Measurements from ENCODE around the gene IKZF4.
"Not testable (repeated sequence)": the region's sequence is repeated elsewhere in the genome, so short reads cannot be mapped to it uniquely, and the experiment has no call there.

The IKZF4 gene

DNA sequence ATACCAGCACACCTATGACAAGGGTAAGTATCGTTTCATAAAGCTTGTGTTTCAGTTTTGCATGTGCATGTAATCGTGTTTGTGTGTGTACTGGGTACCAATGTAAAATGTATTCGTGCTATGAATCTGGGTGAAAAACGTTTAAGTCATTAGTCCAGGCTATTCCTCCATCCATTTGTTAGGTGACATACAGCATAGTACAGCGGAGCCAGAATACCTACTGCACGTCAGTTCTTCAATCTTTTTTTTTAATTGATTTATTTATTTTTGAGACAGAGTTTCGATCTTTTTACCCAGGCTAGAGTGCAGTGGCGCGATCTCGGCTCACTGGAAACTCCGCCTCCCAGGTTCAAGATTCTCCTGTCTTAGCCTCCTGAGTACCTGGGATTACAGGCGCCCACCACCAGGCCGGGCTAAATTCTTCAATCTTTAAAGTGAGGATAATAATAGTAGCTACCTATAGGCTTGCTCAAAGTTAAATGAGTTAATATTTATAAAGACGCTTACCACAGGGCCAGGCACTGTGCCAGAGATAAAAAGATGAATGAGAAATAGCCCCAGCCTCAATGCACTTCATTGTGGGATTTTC, 20.2 kb downstream of the IKZF4 start:
- DNase-seq = peak; percentile 51

DNA sequence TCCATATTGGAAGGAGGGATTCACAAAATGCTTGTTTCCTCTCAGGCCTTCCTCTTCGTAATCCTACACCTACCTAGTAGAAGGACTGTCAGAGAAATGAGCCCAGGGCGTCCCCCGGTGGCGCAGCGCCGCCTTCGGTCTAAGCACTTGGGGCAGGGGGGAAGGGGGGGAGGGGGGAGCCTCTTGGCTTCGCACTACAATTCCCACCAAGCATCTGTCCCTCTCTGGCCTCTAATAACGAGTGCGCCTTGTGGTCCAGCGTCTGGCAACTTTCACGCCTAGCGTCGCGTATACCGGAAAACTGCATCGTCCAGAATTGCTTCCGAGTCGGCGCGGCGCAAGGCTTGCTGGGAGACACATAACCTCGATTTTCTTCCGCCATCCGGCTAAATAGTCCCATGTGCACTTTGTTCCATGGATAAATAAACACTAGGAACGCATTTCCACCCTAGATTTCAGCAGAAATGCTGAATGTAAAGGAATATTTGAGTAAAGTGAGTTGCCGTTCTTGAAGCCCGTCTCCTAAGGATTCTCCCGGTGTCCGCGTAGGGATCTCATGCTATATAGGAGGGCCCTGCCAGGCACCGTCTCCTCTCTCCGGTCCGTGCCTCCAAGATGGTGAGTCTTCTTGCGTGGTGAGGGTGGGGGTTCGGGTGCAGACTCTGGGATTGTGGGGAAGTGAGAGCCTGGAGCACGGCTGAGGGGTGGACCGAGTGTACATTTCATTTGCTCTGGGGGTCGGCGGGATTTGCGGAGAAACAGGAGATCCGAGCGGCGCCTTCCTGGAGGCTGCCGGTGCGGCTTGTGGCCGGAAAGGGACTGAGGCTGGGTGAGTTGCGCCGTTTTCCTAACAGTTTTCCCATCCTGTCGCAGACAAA, 20.9 kb downstream of the IKZF4 start, which contains the start of gene RPS26:
RPS26 (plus strand) TSS at position 367 of the 878 bp plus-strand sequence; CDS start at position 616, 249 bp downstream.
- DNase-seq = peak; percentile 100

DNA sequence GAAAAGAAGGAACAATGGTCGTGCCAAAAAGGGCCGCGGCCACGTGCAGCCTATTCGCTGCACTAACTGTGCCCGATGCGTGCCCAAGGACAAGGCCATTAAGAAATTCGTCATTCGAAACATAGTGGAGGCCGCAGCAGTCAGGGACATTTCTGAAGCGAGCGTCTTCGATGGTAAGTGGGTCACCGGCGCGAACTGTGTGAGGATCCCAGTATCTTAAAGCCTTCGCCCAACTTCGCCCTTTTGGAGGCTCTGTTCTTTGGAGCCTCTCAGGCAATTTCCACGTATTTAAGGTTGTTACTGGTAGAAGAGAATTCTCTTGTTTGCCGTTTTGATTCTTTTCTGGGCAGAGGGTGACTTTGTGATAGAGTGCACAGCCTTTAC, 21.6 kb downstream of the IKZF4 start:
- peak; percentile 32 for DNase-seq

DNA sequence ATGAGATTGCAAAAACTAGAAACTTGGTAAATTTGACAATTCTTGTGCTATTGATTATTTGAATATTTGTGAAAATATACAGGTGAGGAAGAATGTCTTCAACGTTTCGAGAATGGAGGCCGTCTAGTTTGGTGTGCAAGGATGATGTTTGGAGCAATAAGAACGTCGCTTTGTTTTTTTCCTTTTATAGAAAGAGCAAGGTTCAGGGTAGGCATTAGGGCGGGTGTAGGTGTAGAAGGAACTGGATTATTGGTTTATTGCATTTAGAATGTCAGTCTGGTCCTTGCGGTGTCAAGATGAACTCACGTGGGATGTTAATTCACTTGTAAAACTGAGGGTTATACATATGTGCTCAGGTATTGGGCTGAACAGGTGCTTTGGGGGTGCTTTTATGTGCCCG, 22.0 kb downstream of the IKZF4 start:
- DNase-seq = no peak

DNA sequence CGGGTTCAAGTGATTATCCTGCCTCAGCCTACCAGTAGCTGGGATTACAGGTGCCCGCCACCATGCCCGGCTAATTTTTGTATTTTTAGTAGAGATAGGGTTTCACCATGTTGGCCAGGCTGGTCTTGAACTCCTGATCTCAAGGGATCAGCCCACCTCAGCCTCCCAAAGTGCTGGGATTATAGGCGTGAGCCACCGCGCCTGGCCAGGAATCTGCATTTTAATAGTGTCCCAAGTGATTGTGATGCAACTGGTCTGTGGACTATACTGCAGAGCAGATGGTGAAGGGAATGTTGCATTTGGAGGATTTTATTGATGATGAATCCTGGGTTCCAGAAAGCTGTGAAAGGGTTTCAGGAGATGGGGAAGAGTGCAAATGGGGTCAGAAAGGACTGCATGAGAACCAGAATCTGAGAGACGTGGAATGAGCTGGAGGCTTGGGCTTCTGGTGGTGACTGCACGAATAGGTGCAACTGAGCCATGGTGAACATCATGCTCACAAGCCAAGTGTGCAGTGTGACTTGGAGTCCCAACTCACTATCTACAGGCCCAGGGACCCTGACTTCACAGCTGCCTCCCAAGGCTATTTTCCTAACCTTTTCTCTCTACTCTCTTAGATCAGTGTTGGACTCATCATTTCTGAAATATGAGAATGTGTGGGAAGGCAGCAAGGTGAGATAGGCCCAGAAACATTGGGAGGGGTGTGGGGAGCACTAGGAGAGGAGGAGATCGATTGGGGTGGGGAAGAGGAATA, 25.4 kb downstream of the IKZF4 start:
- no peak for DNase-seq

DNA sequence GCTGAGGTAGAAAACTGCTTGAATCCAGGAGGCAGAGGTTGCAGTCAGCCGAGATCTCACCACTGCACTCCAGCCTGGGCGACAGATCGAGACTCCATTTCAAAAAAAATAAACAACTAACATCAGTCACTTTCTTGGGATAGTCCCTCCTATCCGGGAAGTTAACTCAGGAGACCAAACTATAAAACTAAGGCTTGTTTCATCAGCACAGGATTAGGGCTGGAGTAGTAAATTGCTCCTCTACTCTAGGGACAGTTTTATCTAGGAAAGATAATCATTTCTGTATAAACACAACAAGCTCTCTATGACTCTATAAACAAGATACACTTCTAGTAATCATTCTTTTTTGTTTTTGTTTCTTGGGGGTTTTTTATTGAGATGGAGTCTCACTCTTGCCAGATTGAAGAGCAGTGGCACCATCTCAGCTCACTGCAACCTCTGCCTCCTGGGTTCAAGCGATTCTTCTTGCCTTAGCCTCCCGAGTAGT, 32.6 kb downstream of the IKZF4 start:
- DNase-seq = no peak

DNA sequence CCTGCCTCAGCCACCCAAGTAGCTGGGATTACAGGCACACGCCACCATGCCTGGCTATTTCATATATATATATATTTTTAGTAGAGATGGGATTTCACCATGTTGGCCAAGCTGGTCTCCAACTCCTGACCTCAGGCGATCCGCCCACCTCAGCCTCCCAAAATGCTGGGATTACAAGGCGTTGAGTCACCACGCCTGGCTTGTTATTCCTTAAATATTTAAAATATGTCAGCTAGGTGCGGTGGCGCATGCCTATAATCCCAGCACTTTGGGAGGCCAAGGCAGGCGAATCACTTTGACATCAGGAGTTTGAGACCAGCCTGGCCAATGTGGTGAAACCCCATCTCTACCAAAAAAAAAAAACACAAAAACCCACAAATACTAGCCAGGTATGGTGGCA, 39.1 kb downstream of the IKZF4 start:
- DNase-seq = not testable (repeated sequence)

DNA sequence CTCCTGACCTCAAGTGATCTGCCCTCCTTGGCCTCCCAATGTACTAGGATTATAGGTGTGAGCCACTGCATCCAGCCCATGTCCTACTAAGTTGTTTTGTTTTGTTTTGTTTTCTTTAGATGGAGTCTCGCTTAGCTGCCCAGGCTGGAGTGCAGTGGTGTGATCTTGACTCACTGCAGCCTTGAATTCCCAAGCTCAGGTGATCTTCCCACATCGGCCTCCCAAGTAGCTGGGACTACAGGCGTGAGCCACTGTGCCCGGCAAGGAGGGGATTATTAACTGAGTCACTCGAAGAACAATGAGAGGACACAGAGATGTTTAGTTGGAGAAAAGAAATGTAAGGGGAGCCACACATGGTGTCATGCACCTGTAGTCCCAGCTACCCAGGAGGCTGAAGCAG, 41.1 kb downstream of the IKZF4 start:
- DNase-seq = no peak

DNA sequence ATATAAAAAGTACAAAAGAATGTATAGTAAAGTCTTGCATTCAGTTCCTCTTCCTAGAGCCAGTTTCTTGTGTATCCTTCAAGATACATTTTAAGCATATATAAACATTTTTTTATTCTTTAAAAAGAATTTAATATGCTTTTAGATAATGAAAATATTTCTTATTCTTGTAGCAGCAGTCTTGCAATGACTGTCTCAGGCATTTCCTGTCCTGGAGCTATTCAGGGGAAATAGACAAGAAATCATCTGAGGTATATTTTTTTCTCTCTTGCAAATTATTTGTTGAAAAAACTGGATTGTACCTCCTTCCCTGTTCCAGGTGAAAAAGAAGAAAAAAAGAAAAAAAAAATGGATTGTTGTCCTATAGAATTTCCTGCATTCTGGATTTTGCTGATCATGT, 42.2 kb downstream of the IKZF4 start:
- no peak for DNase-seq

DNA sequence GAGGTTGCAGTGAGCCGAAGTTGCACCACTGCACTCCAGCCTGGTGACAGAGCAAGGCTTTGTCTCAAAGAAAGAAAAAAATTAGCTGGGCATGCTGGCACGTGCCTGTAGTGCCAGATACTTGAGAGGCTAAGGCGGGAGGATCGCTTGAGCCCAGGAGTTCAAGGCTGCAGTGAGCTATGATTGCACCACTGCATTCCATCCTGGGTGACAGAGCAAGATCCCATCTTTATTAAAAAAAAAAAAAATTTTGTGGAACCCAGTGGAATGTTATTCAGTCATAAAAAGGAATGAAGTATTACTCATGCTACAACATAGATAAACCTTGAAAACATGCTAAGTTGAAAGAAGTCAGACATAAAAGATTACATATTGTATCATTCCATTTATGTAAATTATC, 50.8 kb downstream of the IKZF4 start:
- no peak for DNase-seq

DNA sequence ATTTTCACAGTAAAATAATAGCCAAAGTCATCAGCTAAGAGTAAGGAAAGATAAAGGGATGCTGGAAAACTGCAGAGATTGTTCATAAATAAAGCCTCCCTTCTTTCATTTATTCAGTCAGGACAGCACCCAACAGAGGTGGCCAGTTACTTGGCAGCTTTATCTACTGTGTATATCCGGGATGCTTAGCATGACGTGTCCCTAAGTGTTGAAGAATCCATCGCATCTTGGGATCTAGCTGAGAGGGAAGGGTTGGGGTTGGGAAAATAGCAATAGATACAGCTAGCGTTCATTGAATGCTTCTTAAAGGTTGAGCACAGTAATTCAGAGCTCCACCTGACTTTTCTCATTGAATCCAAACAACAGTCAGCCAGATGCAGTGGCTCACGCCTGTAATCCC, 53.6 kb downstream of the IKZF4 start:
- DNase-seq = no peak

DNA sequence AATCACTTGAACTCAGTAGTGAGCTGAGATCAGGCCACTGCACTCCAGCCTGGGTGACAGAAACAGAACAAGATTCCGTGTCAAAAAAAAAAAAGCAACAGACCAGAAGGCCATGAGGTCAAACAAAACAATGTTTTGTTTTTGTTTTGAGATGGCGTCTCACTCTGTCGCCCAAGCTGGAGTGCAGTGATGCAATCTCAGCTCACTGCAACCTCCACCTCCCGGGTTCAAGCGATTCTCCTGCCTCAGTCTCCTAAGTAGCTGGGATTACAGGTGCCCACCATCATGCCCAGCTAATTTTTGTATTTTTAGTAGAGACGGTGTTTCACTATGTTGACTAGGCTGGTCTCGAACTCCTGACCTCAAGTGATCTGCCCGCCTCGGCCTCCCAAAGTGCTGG, 57.1 kb downstream of the IKZF4 start:
- not testable (repeated sequence) for DNase-seq

DNA sequence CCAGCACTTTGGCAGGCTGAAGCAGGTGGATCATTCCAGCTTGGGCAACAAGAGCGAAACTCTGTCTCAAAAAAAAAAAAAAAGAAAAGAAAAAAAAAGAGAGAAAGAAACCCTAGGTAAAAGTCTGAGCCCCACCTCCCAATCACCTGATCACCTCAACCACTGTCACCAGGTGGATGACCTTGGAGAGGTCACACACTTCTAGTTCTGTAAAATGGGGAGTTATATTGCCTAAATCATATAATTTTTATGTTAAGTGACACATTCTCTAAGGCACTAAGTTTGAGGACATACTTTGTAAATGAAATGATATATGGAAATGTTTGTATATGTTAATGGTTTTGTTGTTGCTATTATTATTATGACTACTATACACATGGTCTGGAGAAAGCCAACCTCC, 57.6 kb downstream of the IKZF4 start:
- no peak for DNase-seq

DNA sequence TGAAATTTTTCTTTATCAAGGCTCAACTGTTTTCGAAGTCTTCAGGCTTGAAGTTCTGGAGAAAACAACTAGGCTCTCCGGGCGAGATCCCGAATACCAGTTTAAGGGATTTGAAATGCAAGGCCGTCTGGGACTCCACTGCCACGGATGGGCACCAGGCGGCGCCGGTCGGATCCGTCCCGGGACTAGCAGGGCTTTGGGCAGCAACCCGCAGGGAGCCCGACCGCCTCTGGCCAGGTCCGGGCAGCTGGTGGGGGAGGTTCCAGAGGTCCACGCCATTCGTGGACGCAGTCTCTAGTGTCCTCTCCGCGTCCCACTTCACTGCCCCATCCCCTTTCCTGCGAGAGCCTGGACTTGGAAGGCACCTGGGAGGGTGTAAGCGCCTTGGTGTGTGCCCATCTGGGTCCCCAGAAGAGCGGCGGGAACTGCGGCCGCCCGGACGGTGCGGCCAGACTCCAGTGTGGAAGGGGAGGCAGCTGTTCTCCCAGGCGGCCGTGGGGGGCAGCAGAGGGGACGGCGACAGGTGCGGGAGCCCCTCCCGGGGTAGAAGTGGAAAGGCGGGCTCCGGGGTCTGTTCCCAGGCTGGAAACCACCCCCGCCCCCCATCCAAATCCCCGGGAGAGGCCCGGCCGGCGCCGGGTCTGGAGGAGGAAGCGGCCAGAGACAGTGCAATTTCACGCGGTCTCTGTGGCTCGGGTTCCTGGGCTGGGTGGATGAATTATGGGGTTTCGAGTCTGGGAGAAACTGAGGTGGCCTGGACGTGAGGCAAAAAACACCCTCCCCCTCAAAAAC, 58.3 kb downstream of the IKZF4 start:
- peak; percentile 80 for DNase-seq

DNA sequence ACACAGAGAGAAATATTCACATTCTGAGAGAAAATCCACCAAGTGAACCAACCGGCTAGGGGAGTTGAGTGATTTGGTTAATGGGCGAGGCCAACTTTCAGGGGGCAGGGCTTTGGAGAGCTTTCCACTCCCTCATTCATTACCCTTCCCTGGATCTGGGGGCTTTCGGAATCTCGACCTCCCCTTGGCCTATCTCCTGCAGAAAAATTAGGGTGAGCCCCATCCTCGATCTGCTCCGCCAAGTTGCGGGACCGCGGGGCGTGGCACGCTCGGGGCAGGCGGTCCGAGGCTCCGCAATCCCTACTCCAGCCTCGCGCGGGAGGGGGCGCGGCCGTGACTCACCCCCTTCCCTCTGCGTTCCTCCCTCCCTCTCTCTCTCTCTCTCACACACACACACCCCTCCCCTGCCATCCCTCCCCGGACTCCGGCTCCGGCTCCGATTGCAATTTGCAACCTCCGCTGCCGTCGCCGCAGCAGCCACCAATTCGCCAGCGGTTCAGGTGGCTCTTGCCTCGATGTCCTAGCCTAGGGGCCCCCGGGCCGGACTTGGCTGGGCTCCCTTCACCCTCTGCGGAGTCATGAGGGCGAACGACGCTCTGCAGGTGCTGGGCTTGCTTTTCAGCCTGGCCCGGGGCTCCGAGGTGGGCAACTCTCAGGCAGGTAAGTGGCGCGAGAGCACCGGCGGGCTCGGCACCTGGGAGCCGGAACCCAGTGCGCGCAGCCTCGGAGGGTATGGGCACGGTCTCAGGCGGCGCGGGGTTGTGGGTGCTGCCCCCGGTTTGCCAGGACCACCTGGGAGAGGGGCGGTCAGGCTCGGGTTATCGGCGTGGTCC, 59.1 kb downstream of the IKZF4 start, which contains the start of gene ERBB3:
ERBB3 (plus strand) TSS at position 443 of the 833 bp plus-strand sequence; CDS start at position 579, 136 bp downstream.
- peak; percentile 74 for DNase-seq

DNA sequence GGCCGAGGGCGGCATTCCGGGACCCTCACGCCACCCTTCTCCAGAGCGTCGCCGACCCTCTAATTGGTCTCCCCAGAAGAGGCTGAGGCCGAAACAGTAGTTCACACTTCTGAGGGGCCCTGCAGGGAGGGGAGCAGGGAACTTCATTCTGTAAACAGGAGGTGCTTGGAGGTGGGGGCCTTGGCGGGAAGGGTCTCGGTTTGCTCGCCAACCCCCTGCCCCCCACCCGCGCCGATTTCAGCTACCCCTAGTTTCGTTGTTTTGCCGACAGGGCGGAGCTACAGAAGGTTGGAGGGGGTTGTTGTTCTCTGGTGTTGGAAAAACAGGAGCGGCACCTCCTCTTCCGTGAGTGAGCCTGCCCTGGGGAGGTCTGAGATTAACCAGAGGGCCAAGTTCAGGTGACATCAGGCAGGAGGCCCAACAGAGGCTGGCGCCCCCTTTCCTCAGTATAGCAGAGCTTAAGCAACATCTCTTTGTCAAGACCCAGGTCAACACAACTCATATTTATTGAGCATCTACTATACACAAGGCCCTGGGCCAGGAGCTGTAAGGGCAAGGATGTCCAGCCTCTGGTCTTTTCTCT, 59.8 kb downstream of the IKZF4 start:
- no peak for DNase-seq

DNA sequence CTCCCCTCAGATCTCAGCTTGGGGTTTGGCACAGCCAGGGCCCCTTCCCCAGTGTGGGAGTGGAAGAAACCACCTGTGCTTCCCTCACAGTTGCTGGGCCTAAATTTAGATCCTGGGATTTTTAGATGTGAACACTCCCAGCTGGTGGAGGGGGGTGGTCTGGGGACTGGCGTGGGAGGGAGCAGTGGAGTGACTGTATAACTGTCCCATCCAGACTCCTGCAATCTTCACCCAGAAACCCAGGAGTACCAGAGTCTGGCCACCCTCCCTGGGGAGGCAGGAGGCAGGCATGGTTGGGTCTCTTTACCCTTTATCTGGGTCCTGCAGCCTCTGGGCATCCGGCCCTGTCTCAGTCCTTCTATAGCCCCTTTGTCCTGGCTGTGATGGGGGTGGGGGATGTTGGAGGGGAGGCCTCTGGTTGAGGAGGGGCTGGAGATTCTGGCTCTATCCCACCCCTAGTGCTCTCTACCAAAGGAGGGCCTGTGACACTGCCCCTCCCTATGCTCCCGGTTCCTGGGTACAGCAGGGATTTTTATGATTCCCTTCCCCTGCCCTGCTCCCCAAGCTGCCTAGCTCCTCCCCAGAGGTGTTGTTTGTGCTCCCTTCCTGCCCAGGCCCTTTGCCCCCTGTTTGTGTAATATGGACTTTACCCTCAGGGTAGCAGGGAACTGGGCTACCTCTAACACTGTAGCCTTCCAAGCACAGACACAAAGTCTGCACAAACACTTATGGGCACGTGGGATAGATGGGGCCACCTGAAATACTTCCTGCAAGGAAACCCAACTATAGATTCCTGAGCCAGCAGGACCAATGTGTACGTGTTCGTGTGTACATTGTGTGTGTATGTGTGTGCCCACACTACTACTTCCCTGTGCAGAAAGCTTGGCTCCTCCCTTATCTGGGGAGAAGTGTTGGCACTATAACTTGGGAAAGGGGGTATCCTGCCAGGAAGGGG, 60.8 kb downstream of the IKZF4 start:
- no peak for DNase-seq

DNA sequence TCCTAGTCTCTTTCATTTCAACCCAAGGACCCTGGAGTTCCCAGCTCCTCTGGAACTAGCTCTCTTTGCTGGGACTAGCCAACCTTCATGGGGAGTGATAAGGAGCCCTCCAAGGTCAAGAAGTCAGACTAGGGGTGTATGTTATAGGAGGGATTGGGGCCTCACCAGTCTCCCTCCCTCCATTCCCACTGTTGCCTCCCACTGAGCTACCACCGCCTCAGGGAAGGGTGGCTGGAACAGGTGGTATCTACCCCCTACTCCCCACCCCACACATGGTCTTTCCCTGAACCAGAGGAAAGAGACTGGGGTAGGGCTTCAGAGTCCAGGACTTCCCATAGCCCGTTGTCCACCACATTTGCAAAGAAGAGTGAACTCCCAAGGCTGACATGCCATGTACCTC, 61.5 kb downstream of the IKZF4 start:
- no peak for DNase-seq

DNA sequence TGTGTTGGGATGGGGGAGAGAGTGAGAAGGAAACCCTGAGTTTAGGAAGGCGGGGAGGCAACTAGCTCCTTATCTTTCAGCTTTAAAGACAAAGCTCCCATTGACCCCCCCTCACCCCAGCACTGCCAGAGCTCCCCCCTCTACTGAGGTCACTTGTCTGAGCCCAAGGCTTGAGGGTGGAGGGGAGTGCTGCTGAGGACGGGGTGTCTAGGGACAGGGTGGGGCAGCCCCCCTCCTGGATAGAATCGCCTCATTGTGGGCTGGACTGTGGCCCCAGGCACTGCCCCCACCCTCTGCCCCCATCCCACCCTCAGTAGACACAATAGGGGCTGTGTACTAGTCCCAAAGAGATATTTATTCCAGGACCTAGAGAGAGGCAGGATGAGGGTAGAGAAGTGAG, 62.1 kb downstream of the IKZF4 start:
- DNase-seq = no peak

DNA sequence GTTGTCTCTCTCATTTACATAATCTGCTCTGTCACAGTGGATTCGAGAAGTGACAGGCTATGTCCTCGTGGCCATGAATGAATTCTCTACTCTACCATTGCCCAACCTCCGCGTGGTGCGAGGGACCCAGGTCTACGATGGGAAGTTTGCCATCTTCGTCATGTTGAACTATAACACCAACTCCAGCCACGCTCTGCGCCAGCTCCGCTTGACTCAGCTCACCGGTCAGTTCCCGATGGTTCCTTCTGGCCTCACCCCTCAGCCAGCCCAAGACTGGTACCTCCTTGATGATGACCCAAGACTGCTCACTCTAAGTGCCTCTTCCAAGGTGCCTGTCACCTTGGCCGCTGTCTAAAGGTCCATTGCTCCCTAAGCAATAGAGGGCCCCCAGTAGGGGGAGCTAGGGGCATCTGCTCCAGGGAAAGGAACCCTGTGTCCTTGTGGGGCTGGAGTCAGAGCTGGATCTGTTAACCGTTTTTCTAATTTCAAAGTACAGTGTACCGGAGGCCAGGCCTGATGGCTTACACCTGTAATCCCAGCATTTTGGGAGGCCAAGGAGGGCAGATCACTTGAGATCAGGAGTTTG, 64.2 kb downstream of the IKZF4 start:
- DNase-seq = peak; percentile 18
